Measurements from ENCODE around the gene OFD1.
"Not testable (repeated sequence)": the region's sequence is repeated elsewhere in the genome, so short reads cannot be mapped to it uniquely, and the experiment has no call there.

The OFD1 gene

GRCh38 chrX:13703589-13703988 is 31.0 kb upstream of the OFD1 start:
- no peak for DNase-seq (ENCODE audit: low spot score)

GRCh38 chrX:13711141-13711540 is 23.4 kb upstream of the OFD1 start:
- no peak for DNase-seq (ENCODE audit: low spot score)

GRCh38 chrX:13716455-13716854 is 18.1 kb upstream of the OFD1 start:
- DNase-seq (ENCODE audit: low spot score) = no peak

GRCh38 chrX:13716905-13717304 is 17.6 kb upstream of the OFD1 start:
- no peak for DNase-seq (ENCODE audit: low spot score)

- no peak for DNase-seq (ENCODE audit: low spot score)
Measured at GRCh38 chrX:13717700-13718472, 16.7 kb upstream of the OFD1 start.

GRCh38 chrX:13719192-13719856 is 15.2 kb upstream of the OFD1 start:
- no peak for DNase-seq (ENCODE audit: low spot score)

GRCh38 chrX:13721371-13721770 is 13.2 kb upstream of the OFD1 start:
- no peak for DNase-seq (ENCODE audit: low spot score)

GRCh38 chrX:13721819-13722519 is 12.6 kb upstream of the OFD1 start:
- peak; percentile 6 for DNase-seq (ENCODE audit: low spot score)

- DNase-seq (ENCODE audit: low spot score) = not testable (repeated sequence)
Measured at GRCh38 chrX:13724878-13725277, 9.7 kb upstream of the OFD1 start.

- DNase-seq (ENCODE audit: low spot score) = not testable (repeated sequence)
Measured at GRCh38 chrX:13726583-13726982, 8.0 kb upstream of the OFD1 start.

- not testable (repeated sequence) for DNase-seq (ENCODE audit: low spot score)
Measured at GRCh38 chrX:13730523-13730922, 4.0 kb upstream of the OFD1 start.

- no peak for DNase-seq (ENCODE audit: low spot score)
Measured at GRCh38 chrX:13732246-13733067, 2.1 kb upstream of the OFD1 start.

- peak; percentile 2 for DNase-seq (ENCODE audit: low spot score)
Measured at GRCh38 chrX:13733506-13733905, 1.0 kb upstream of the OFD1 start.

- DNase-seq (ENCODE audit: low spot score) = no peak
Measured at GRCh38 chrX:13741695-13742094, 7.1 kb downstream of the OFD1 start.

- DNase-seq (ENCODE audit: low spot score) = peak; percentile 37
Measured at GRCh38 chrX:13742397-13743176, 8.0 kb downstream of the OFD1 start.

- DNase-seq (ENCODE audit: low spot score) = no peak
Measured at GRCh38 chrX:13747836-13748235, 13.3 kb downstream of the OFD1 start.

- DNase-seq (ENCODE audit: low spot score) = no peak
Measured at GRCh38 chrX:13748486-13748885, 13.9 kb downstream of the OFD1 start.

- no peak for DNase-seq (ENCODE audit: low spot score)
Measured at GRCh38 chrX:13750204-13750603, 15.7 kb downstream of the OFD1 start.

GRCh38 chrX:13750812-13751211 is 16.3 kb downstream of the OFD1 start:
- no peak for DNase-seq (ENCODE audit: low spot score)

- no peak for DNase-seq (ENCODE audit: low spot score)
Measured at GRCh38 chrX:13752141-13752540, 17.6 kb downstream of the OFD1 start.

GRCh38 chrX:13752646-13753045 is 18.1 kb downstream of the OFD1 start:
- peak; percentile 14 for DNase-seq (ENCODE audit: low spot score)

Measured in germinal center (tissue), 1 donor.